Measurements from ENCODE around the gene CLDN25.
A peak's percentile ranks its signal among the peaks of the same experiment; 100 is the strongest.

The CLDN25 gene

DNA sequence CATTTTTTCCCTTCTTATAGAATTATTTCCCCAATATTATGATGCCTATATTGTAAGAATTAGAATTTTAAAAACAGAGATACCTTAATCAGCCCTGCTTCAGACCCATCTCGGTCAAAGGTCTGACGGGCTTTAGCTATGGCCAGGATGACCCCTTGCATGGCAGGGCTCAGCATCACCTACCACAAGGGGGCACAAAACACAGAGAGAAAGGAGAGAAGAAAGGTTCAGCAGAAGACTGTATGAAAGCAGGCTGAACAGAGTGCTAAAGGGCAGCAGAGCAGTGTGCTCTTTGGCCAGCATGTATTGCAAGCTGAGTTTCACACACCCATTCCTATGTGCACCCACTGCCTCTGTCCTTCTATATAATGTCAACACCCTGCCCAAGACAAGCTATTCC lies 26.8 kb downstream of the CLDN25 start:
- no peak for DNase-seq

DNA sequence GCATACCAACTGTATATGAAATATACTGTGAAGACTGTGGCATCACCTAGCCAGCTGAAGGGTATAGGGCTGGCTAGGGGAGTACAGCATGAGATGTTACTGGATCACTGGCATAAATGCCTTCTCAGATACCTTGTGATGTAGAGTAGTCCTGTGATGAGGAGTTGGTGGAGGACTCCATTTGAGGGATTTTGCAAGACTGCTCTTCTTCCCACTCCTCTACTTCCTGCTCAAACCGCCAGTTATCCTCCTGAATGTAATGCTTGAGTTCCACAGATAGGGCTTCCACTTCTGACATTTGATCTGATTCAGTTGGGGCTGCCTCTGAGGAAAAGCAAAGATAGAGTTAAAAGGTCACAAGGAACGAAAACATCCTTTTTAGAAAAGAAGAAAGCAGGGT lies 29.3 kb downstream of the CLDN25 start:
- no peak for DNase-seq

DNA sequence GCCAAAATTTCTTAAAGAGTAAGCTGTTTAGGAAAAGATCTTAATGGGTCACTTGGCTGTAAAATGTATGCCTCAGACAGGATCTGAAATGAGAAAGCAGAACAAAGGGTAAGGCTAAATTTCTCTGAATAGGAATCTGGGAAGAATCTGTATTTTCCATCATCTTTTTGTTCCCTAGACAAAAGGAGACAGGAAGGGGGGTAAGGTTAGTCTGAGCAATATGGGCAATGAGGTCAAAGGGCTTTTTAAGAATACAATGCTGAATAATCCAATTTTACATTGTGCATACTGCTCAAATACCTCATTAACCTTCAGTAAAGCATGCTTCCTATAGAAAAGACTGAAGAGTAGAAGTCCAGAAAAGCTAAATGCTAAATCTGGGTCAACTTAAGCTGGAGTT lies 34.6 kb downstream of the CLDN25 start:
- DNase-seq = no peak

- no peak for DNase-seq
Measured at GRCh38 chr11:113817162-113817561, 37.6 kb downstream of the CLDN25 start.

GRCh38 chr11:113817626-113818025 lies 38.0 kb downstream of the CLDN25 start:
- no peak for DNase-seq

DNA sequence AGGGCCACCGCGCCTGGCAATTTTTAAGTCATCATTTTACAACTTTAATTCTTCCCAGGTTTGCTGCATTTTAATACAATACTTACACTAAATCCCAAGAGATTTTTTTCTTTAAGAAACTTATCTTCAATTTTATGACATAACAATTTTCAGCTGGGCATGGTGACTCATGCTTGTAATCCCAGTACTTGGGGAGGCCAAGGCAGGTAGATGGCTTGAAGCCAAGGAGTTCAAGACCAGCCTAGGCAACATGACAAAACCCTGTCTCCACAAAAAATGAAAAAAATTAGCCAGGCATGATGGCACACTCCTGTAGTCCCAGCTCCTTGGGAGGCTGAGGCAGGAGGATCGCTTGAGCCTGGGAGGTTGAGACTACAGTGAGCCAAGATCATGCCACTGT lies 38.8 kb downstream of the CLDN25 start:
- DNase-seq = no peak

- no peak for DNase-seq
Measured at GRCh38 chr11:113827477-113827876, 47.9 kb downstream of the CLDN25 start.

- peak in 2 of 58 donors; percentile 10 to 72 for DNase-seq
Measured at GRCh38 chr11:113828191-113828590, 48.6 kb downstream of the CLDN25 start.

DNA sequence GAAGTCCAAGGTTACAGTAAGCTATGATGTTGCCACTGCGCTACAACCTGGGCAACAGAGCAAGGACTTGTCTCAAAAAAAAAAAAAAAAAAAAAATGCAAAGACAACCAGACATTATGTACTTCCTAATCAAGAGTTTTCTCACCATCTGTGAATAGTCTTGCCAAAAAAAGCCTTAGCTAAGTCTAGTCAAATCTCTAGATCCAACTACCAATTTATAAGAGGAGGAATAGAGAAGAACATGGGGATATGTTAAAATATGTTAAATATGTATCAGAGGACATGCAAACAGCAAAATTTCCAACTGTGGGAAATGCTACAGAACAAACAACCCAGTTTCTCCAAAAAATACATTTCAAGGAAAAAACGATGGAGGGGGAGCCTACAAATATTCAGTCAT lies 50.2 kb downstream of the CLDN25 start:
- DNase-seq = no peak

Measured in anterior cingulate cortex (tissue), 58 donors.